Fibroblast of mammary gland (primary cell): ENCODE results near the gene HOXD11.

ENCODE experiments used
- DNase-seq: peaks from one replicate; pipeline ENCODE4 v3.0.0-alpha.2; 2010; ENCODE audit warnings: low read depth
- H3K4me3 ChIP-seq: 2 replicates; pipeline ENCODE4 v1.5.1; 2011; ENCODE audit warnings: low read depth, mild to moderate bottlenecking, low read length, moderate library complexity; ENCODE audit not compliant: control insufficient read depth
- CTCF ChIP-seq: conservative IDR thresholded peaks from 2 replicates; pipeline ENCODE4 v1.5.1; 2011; ENCODE audit warnings: low read depth, low read length, inconsistent platforms; ENCODE audit not compliant: control insufficient read depth, insufficient read depth

HOXD11 gene

GRCh38 chr2:176120364-176121189 is 13.5 kb downstream of the HOXD11 start:
- DNase-seq: no peak

GRCh38 chr2:176121190-176122051 is 14.3 kb downstream of the HOXD11 start:
- no peak for TF ChIP-seq CTCF
- no peak for DNase-seq
- no peak overlapping the region for H3K4me3 ChIP-seq

More at GRCh38 chr2:176120364-176121189, 13.5 kb downstream of the HOXD11 start:
- TF ChIP-seq CTCF: no peak
- no peak overlapping the region for H3K4me3 ChIP-seq

GRCh38 chr2:176122052-176122682 is 15.1 kb downstream of the HOXD11 start:
- peak; percentile 0 for TF ChIP-seq CTCF
- peak overlapping the region; percentile 61 for H3K4me3 ChIP-seq
- peak; percentile 80 for DNase-seq

GRCh38 chr2:176122683-176123410 is 15.8 kb downstream of the HOXD11 start, which contains the start of gene HOXD9:
TSS of gene HOXD9 (plus strand) at chr2:176122719. CDS start at chr2:176122769, 50 bp downstream.
- DNase-seq: no peak
- peak within 1 kb of the TSS; percentile 61 for H3K4me3 ChIP-seq
- TF ChIP-seq CTCF: no peak

- no peak for TF ChIP-seq CTCF
- peak overlapping the region; percentile 61 for H3K4me3 ChIP-seq
- no peak for DNase-seq
Observed at GRCh38 chr2:176123411-176124109, 16.5 kb downstream of the HOXD11 start.
